ENCODE results near the gene KCNQ1. TPM values are rescaled to one million over a fixed set of nuclear protein-coding genes. Genes with fewer than 3 reads are reported as not detected.

The KCNQ1 gene
- polyA plus RNA-seq, 1 of the 3 experiments (the other 2 are of a cell fraction), result 0.05 TPM

DNA sequence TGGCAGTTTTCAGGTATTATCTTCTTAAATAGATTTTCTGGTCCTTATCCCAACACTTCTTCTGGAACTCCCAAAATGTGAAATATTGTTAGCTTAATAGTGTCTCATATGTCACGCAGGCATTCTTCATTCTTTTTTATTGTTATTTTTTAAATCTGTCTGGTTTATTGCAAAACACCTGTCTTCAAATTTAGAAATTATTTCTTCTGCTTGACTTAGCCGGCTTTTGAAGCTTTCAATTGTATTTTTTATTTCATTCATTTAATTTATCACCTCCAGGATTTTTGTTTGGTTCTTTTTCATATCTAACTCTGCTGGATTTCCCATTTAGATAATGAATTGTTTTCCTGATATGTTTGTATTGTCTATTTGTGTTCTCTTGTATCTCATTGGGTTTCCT, 205.0 kb downstream of the KCNQ1 start:
- TF ChIP-seq YY1 (IDR thresholded peaks at IDR 0.05; ENCODE audit: low read depth), result no peak
- TF ChIP-seq EP300 (IDR thresholded peaks at IDR 0.05; ENCODE audit: borderline replicate concordance in 1 of 2, low read depth in 1 of 2, low read length in 1 of 2), result no peak
- no peak for TF ChIP-seq GATA2 (CRISPR knock-in tag; IDR thresholded peaks at IDR 0.05)
- no peak for TF ChIP-seq FOSL2 (IDR thresholded peaks at IDR 0.05; ENCODE audit: borderline replicate concordance, low read depth)
- no peak for TF ChIP-seq ELF1 (IDR thresholded peaks at IDR 0.05)
- no peak for TF ChIP-seq TCF12 (IDR thresholded peaks at IDR 0.05)
- TF ChIP-seq RFX5 (IDR thresholded peaks at IDR 0.05; ENCODE audit: low read length), result no peak
- TF ChIP-seq, protein P1, sequence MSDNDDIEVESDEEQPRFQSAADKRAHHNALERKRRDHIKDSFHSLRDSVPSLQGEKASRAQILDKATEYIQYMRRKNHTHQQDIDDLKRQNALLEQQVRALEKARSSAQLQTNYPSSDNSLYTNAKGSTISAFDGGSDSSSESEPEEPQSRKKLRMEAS (IDR thresholded peaks at IDR 0.05; ENCODE audit: low read depth), result no peak
- no peak for TF ChIP-seq RXRA (IDR thresholded peaks at IDR 0.05; ENCODE audit: borderline replicate concordance, low read depth)
- no peak for TF ChIP-seq NRF1 (IDR thresholded peaks at IDR 0.05; ENCODE audit: low read depth, low read length)
- TF ChIP-seq, protein P2, sequence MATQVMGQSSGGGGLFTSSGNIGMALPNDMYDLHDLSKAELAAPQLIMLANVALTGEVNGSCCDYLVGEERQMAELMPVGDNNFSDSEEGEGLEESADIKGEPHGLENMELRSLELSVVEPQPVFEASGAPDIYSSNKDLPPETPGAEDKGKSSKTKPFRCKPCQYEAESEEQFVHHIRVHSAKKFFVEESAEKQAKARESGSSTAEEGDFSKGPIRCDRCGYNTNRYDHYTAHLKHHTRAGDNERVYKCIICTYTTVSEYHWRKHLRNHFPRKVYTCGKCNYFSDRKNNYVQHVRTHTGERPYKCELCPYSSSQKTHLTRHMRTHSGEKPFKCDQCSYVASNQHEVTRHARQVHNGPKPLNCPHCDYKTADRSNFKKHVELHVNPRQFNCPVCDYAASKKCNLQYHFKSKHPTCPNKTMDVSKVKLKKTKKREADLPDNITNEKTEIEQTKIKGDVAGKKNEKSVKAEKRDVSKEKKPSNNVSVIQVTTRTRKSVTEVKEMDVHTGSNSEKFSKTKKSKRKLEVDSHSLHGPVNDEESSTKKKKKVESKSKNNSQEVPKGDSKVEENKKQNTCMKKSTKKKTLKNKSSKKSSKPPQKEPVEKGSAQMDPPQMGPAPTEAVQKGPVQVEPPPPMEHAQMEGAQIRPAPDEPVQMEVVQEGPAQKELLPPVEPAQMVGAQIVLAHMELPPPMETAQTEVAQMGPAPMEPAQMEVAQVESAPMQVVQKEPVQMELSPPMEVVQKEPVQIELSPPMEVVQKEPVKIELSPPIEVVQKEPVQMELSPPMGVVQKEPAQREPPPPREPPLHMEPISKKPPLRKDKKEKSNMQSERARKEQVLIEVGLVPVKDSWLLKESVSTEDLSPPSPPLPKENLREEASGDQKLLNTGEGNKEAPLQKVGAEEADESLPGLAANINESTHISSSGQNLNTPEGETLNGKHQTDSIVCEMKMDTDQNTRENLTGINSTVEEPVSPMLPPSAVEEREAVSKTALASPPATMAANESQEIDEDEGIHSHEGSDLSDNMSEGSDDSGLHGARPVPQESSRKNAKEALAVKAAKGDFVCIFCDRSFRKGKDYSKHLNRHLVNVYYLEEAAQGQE (IDR thresholded peaks at IDR 0.05; ENCODE audit: low read depth, low read length), result no peak
- no peak for TF ChIP-seq SMC3 (IDR thresholded peaks at IDR 0.05; ENCODE audit: low read depth, low read length)
- no peak for TF ChIP-seq POLR2AphosphoS5 (IDR thresholded peaks at IDR 0.05; ENCODE audit: low read depth, low read length)
- TF ChIP-seq RAD21 (IDR thresholded peaks at IDR 0.05; ENCODE audit: low read length), result no peak
- TF ChIP-seq FOXJ3 (CRISPR knock-in tag; IDR thresholded peaks at IDR 0.05), result no peak
- no peak for TF ChIP-seq TEAD4 (IDR thresholded peaks at IDR 0.05; ENCODE audit: borderline replicate concordance, insufficient read depth)
- TF ChIP-seq, protein P3, sequence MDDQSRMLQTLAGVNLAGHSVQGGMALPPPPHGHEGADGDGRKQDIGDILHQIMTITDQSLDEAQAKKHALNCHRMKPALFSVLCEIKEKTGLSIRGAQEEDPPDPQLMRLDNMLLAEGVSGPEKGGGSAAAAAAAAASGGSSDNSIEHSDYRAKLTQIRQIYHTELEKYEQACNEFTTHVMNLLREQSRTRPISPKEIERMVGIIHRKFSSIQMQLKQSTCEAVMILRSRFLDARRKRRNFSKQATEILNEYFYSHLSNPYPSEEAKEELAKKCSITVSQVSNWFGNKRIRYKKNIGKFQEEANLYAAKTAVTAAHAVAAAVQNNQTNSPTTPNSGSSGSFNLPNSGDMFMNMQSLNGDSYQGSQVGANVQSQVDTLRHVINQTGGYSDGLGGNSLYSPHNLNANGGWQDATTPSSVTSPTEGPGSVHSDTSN (IDR thresholded peaks at IDR 0.05), result no peak
- peaks cover 26% of the 10 kb centered on the region for H3K9me3 ChIP-seq
- no peaks in the 10 kb centered on the region for H3K9me2 ChIP-seq
- ChIA-PET POLR2A (no interaction called here), CTCF (interaction anchor here (0.9 kb wide), 1 partner anchor 118 kb away, joined by 3 read pairs; no protein-coding TSS in a partner anchor)
- 63% methylated on average over 2 of the region's 2 CpGs for WGBS (ENCODE audit: low lambda C conversion rate)
- H3K4me3 ChIP-seq (ENCODE audit: low read depth in 2 of 2, low read length in 1 of 2), result no peak overlapping the region
- H3K4me1 ChIP-seq (ENCODE audit: control insufficient read depth in 1 of 2, insufficient read depth in 2 of 2, low read depth in 1 of 2, low read length in 1 of 2), result peaks cover 0 to 25% of the 10 kb centered on the region in 2 experiments; a peak in 1 of 4 replicates
- DNase-seq, result no peak
- no peaks in the 10 kb centered on the region for H3K27me3 ChIP-seq (ENCODE audit: insufficient read depth)
- no peak overlapping the region for H3K4me2 ChIP-seq
- no peaks in the 10 kb centered on the region for H3K36me3 ChIP-seq (replicated peaks in 1 of 2; ENCODE audit: control insufficient read depth in 1 of 2, insufficient read depth in 2 of 2, low read length in 1 of 2)
- H3F3A ChIP-seq (replicated peaks; ENCODE audit: insufficient read depth), result no peaks in the 10 kb centered on the region
- no peak overlapping the region for H2AFZ ChIP-seq (ENCODE audit: low read depth)
- H3K79me2 ChIP-seq (ENCODE audit: insufficient read depth), result no peaks in the 10 kb centered on the region
- no peak overlapping the region for H3K27ac ChIP-seq (ENCODE audit: low read depth in 2 of 2, low read length in 1 of 2)
- H3K9ac ChIP-seq, result no peak overlapping the region
- H4K20me1 ChIP-seq (ENCODE audit: insufficient read depth), result no peaks in the 10 kb centered on the region

All from SK-N-SH (cell line).